SJCRH30 (cell line): ENCODE measurements around the gene HNF1A. TPM values are rescaled to one million over a fixed set of nuclear protein-coding genes. Genes with fewer than 3 reads are reported as not detected.

ENCODE experiments used
- DNase-seq, 2 experiments: peaks; one replicate each; pipeline ENCODE4 v3.0.0-alpha.2; 2015 to 2020
- H3K27ac ChIP-seq: fragments of 250-450 bp; sonication (Bioruptor Pico); 2 replicates; pipeline ENCODE4 v1.5.1; 2020; ENCODE audit warnings: mild to moderate bottlenecking, moderate library complexity
- H3K27me3 ChIP-seq: fragments of 250-450 bp; sonication (Bioruptor Pico); 2 replicates; pipeline ENCODE4 v1.5.1; 2020; ENCODE audit warnings: mild to moderate bottlenecking, moderate library complexity
- H3K36me3 ChIP-seq: fragments of 250-450 bp; sonication (Bioruptor Pico); 2 replicates; pipeline ENCODE4 v1.5.1; 2020; ENCODE audit warnings: mild to moderate bottlenecking, moderate library complexity
- H3K4me1 ChIP-seq: fragments of 250-450 bp; sonication (Bioruptor Pico); 2 replicates; pipeline ENCODE4 v1.5.1; 2020; ENCODE audit warnings: mild to moderate bottlenecking, moderate library complexity
- H3K4me3 ChIP-seq: fragments of 250-450 bp; sonication (Bioruptor Pico); 2 replicates; pipeline ENCODE4 v1.5.1; 2020; ENCODE audit warnings: mild to moderate bottlenecking, moderate library complexity
- H3K9me3 ChIP-seq: fragments of 250-450 bp; sonication (Bioruptor Pico); replicated peaks from 2 replicates; pipeline ENCODE4 v1.5.1; 2020; ENCODE audit warnings: mild to moderate bottlenecking, moderate library complexity
- total RNA-seq: library from RNA; depleted of rRNA; stranded (reverse); fragments of >200 nt; shearing (Covaris generic); gene quantifications from 2 replicates; pipeline ENCODE4 v1.2.3, GENCODE V29; 2014; rRNA removed

Gene HNF1A
- total RNA-seq, result 0.04 and 0.10 TPM in 2 replicates

GRCh38 chr12:120978296-120979219 lies at the start of gene HNF1A:
TSS of gene HNF1A (plus strand) at chr12:120978543. CDS start at chr12:120978769, 226 bp downstream.
- Histone ChIP-seq H3K9me3 (no peaks in the 10 kb centered on the region), H3K4me1 (no peaks in the 10 kb centered on the region), H3K36me3 (no peaks in the 10 kb centered on the region), H3K27ac (no peak within 1 kb of the TSS), H3K4me3 (no peak within 1 kb of the TSS), H3K27me3 (0 out of 2 replicates have a peak, but pooled peaks cover 3% of the 10 kb centered on the region)
- DNase-seq, result no peak

GRCh38 chr12:120928864-120929652 lies 49.3 kb upstream of the HNF1A start:
- no peaks in the 10 kb centered on the region for H3K36me3 ChIP-seq
- no peaks in the 10 kb centered on the region for H3K27me3 ChIP-seq
- no peak overlapping the region for H3K27ac ChIP-seq
- no peaks in the 10 kb centered on the region for H3K4me1 ChIP-seq
- H3K4me3 ChIP-seq, result no peak overlapping the region
- no peak for DNase-seq
- no peaks in the 10 kb centered on the region for H3K9me3 ChIP-seq

DNA sequence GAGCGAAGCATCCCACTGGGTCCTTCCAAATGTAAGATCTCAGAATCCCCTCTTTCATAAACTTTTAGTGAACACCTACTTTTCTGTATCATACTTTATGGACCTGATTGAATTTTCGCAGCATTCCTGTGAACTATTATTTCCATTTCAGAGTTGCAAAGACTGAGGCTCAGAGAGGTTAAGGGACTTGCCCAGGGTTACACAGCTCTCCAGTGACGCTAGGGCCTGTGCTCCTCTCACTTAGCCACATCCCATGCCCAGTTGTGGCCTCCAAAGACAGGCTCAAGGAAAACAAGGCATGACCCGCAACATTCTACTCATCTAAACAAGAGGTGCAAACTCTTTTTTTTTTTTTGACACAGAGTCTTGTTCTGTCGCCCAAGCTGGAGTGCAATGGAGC lies 48.3 kb upstream of the HNF1A start:
- no peaks in the 10 kb centered on the region for H3K36me3 ChIP-seq
- DNase-seq, result no peak
- no peaks in the 10 kb centered on the region for H3K27me3 ChIP-seq
- no peaks in the 10 kb centered on the region for H3K9me3 ChIP-seq
- H3K4me1 ChIP-seq, result no peaks in the 10 kb centered on the region
- no peak overlapping the region for H3K27ac ChIP-seq
- H3K4me3 ChIP-seq, result no peak overlapping the region

DNA sequence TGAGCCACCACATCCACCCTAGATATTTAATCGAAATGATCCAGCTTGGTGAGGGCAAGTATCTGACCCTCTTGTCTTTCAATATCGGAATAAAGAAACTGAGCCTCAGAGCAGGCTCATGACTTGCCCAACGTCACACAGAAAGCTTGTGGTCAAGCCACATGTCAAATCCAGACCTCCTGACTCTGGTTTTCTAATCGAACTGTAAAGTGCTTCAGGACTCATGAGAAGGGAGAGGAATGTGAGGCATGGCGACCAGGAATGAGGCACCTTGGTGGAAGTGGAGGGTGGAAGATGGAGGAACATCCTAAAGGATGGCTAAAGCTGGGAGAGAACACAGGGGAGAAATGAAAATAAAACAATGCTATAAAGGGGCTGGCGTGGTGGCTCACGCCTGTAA lies 46.3 kb upstream of the HNF1A start:
- Histone ChIP-seq H3K4me3 (no peak overlapping the region), H3K27ac (no peak overlapping the region), H3K9me3 (no peaks in the 10 kb centered on the region), H3K4me1 (no peaks in the 10 kb centered on the region), H3K27me3 (no peaks in the 10 kb centered on the region), H3K36me3 (no peaks in the 10 kb centered on the region)
- DNase-seq, result no peak

GRCh38 chr12:120932956-120933526 lies 45.3 kb upstream of the HNF1A start:
- H3K27ac ChIP-seq, result no peak overlapping the region
- H3K4me3 ChIP-seq, result no peak overlapping the region
- no peaks in the 10 kb centered on the region for H3K27me3 ChIP-seq
- DNase-seq, result no peak
- no peaks in the 10 kb centered on the region for H3K4me1 ChIP-seq
- H3K36me3 ChIP-seq, result no peaks in the 10 kb centered on the region
- H3K9me3 ChIP-seq, result no peaks in the 10 kb centered on the region

GRCh38 chr12:120933786-120934185 lies 44.6 kb upstream of the HNF1A start:
- H3K4me1 ChIP-seq, result no peaks in the 10 kb centered on the region
- no peak for DNase-seq
- H3K4me3 ChIP-seq, result no peak overlapping the region

DNA sequence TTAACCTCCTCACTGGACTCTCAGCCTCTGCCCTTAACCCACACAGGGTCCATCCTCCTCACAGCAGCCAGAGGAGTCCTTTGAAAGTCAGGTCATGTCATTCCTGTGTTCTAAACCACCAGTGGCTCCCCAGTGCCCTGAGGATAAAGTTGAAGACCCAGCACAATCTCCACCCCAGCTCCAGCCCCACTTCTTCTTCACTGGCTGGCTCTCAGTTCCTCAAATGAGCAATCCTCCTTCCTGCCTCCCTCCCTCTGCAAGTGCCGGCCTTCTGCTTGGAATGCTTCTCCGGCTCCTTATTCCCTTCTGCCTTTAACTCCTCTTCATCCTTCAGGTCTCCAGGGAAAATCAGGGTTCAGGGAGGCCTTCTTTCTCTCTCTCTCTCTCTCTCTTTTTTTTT lies 42.1 kb upstream of the HNF1A start:
- H3K9me3 ChIP-seq, result no peaks in the 10 kb centered on the region
- no peak overlapping the region for H3K4me3 ChIP-seq
- DNase-seq, result no peak
- H3K27me3 ChIP-seq, result no peaks in the 10 kb centered on the region
- H3K27ac ChIP-seq, result no peak overlapping the region
- no peaks in the 10 kb centered on the region for H3K4me1 ChIP-seq
- no peaks in the 10 kb centered on the region for H3K36me3 ChIP-seq

More at GRCh38 chr12:120933786-120934185, 44.6 kb upstream of the HNF1A start:
- H3K27ac ChIP-seq, result no peak overlapping the region
- no peaks in the 10 kb centered on the region for H3K36me3 ChIP-seq
- H3K9me3 ChIP-seq, result no peaks in the 10 kb centered on the region
- H3K27me3 ChIP-seq, result no peaks in the 10 kb centered on the region

DNA sequence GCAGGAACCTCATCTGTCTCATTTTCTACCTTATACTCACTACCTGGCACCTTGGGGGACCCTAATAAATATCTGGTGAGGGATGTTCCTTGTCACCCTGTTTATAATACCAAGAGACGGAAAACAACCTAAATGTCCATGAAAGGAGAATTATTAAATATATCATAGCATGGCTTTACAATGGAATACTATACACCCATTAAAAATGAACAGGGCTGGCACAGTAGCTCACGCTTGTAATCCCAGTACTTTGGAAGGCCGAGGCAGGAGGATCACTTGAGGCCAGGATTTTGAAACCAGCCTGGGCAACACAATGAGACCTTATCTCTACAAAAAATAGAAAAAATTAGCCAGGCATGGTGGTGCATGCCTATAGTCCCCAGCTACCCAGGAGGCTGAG lies 39.8 kb upstream of the HNF1A start:
- Histone ChIP-seq H3K36me3 (no peaks in the 10 kb centered on the region), H3K4me3 (no peak overlapping the region), H3K27me3 (no peaks in the 10 kb centered on the region), H3K4me1 (no peaks in the 10 kb centered on the region), H3K9me3 (no peaks in the 10 kb centered on the region), H3K27ac (no peak overlapping the region)
- DNase-seq, result no peak

GRCh38 chr12:120939523-120939922 lies 38.8 kb upstream of the HNF1A start:
- H3K9me3 ChIP-seq, result no peaks in the 10 kb centered on the region
- no peak overlapping the region for H3K27ac ChIP-seq
- H3K4me1 ChIP-seq, result no peaks in the 10 kb centered on the region
- no peaks in the 10 kb centered on the region for H3K27me3 ChIP-seq
- H3K36me3 ChIP-seq, result no peaks in the 10 kb centered on the region
- H3K4me3 ChIP-seq, result no peak overlapping the region
- DNase-seq, result no peak

- Histone ChIP-seq H3K36me3 (no peaks in the 10 kb centered on the region), H3K4me3 (no peak overlapping the region), H3K4me1 (no peaks in the 10 kb centered on the region), H3K27me3 (no peaks in the 10 kb centered on the region), H3K27ac (no peak overlapping the region), H3K9me3 (no peaks in the 10 kb centered on the region)
- DNase-seq, result no peak
Measured at GRCh38 chr12:120940006-120940405, 38.3 kb upstream of the HNF1A start.

- Histone ChIP-seq H3K27me3 (no peaks in the 10 kb centered on the region), H3K9me3 (no peaks in the 10 kb centered on the region), H3K4me3 (no peak overlapping the region), H3K27ac (no peak overlapping the region), H3K36me3 (no peaks in the 10 kb centered on the region), H3K4me1 (no peaks in the 10 kb centered on the region)
- DNase-seq, result no peak
Measured at GRCh38 chr12:120940799-120941198, 37.5 kb upstream of the HNF1A start.

GRCh38 chr12:120941412-120941811 lies 36.9 kb upstream of the HNF1A start:
- no peak for DNase-seq
- no peaks in the 10 kb centered on the region for H3K27me3 ChIP-seq

GRCh38 chr12:120941846-120942405 lies 36.4 kb upstream of the HNF1A start:
- no peaks in the 10 kb centered on the region for H3K36me3 ChIP-seq
- H3K4me1 ChIP-seq, result no peaks in the 10 kb centered on the region
- no peak overlapping the region for H3K27ac ChIP-seq
- no peaks in the 10 kb centered on the region for H3K9me3 ChIP-seq
- H3K4me3 ChIP-seq, result no peak overlapping the region
- no peak for DNase-seq
- H3K27me3 ChIP-seq, result no peaks in the 10 kb centered on the region

More at GRCh38 chr12:120941412-120941811, 36.9 kb upstream of the HNF1A start:
- no peak overlapping the region for H3K27ac ChIP-seq
- H3K4me1 ChIP-seq, result no peaks in the 10 kb centered on the region
- H3K9me3 ChIP-seq, result no peaks in the 10 kb centered on the region
- no peak overlapping the region for H3K4me3 ChIP-seq
- no peaks in the 10 kb centered on the region for H3K36me3 ChIP-seq

- Histone ChIP-seq H3K36me3 (no peaks in the 10 kb centered on the region), H3K9me3 (no peaks in the 10 kb centered on the region), H3K27ac (no peak overlapping the region), H3K27me3 (no peaks in the 10 kb centered on the region), H3K4me3 (no peak overlapping the region), H3K4me1 (no peaks in the 10 kb centered on the region)
- DNase-seq, result no peak
Measured at GRCh38 chr12:120943482-120943881, 34.9 kb upstream of the HNF1A start.
